Activated T-cell treated with anti-CD3 and anti-CD28 coated beads for 24 hours (primary cell): ENCODE results near the gene CD24.

Experiments used
- DNase-seq: peaks from one replicate; pipeline ENCODE4 v3.0.0-alpha.2; 2020; ENCODE audit warnings: low read depth

Gene CD24

DNA sequence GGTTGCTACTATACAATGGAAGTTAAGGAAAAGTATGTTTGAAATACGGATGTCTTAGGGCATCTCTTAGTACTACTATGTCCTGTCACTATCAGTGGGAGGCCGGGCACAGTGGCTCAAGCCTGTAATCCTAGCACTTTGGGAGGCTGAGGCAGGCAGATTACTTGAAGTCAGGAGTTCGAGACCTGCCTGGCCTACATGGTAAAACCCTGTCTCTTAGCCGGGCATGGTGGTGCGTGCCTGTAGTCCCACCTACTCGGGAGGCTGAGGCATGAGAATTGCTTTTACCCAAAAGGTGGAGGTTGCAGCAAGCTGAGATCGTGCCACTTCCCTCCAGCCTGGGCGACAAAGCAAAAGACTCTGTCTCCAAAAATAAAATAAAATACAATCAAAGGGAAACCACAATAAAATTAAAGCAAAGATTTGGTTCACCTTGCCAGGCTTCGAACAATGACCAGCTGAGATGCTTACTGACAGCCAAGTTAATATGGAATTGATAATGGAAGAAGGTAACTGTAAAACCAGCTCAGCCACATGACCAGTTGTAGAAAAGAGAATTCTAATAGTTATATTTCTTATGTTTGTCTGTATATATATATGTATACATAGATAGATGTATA, 6.5 kb downstream of the CD24 start:
- no peak for DNase-seq

- DNase-seq: no peak
Measured at GRCh38 chr6:106966671-106967640, 7.6 kb downstream of the CD24 start.

DNA sequence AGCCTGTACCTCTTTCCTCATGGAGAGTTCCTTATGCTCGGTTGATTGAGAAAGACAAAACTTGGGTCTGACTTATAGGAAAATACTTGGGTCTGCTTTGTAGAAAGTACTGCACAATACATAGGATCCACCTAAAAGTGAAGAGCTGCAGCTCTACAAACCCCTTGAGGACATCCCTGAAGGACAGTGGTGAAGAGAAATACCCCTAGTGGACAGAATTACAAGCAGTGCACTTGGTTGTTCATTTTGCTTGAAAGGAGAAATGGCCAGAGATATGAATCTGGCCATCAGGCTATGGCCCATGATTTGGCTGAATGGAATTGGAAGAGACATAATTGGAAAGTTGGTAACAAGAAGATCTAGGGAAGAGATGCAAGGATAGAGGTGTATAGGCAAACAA, 8.3 kb downstream of the CD24 start:
- DNase-seq: no peak

DNA sequence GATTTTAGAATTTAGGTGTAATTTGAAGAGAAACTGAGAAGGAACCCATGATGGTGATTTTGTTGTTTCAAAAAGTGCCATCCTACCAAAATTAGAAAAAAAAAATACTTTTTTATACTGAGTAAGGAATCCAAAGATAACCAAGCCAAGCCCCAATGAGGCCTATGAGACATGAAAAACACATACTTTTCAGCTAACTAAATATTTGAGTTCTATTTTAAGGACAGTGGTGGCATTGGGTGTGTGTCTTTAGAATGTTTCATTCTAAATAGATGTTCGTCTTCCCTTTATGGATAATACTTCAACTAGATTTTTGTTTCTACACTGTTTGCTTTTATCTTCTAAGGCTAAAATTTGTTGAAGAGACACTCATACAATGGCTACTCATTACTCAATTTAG, 9.6 kb downstream of the CD24 start:
- no peak for DNase-seq

DNA sequence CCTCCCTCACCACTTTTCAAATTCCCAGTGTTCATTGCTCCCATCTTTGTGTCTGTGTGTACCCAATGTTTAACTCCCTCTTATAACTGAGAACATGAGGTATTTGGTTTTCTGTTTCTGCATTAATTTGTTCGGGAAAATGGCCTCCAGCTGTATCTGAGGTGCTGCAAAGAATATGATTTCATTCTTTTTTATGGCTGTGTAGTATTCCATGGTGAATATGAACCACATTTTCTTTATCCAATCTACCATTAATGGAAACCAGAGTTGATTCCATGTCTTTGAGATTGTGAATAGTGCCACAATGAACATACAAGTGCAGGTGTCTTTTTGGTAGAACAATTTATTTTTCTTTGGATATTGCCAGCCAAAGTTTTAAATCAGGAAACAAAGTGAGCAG, 10.4 kb downstream of the CD24 start:
- no peak for DNase-seq

- no peak for DNase-seq
Measured at GRCh38 chr6:106963544-106963943, 11.0 kb downstream of the CD24 start.

DNA sequence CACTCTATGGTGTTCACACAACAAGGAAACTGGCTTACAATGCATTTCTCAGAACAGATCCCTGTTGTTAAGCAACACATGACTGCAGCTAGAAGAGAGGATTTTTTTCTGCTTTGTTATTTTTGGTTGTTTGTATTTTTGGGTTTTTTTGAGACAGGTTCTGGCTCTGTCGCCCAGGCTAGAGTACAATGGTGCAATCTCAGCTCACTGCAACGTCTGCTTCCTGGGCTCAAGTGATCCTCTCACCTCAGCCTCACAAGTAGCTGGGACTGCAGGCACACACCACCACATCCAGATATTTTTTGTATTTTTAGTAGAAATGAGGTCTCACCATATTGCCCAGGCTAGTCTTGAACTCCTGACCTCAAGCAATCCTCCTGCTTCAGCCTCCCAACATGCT, 12.7 kb downstream of the CD24 start:
- no peak for DNase-seq

DNA sequence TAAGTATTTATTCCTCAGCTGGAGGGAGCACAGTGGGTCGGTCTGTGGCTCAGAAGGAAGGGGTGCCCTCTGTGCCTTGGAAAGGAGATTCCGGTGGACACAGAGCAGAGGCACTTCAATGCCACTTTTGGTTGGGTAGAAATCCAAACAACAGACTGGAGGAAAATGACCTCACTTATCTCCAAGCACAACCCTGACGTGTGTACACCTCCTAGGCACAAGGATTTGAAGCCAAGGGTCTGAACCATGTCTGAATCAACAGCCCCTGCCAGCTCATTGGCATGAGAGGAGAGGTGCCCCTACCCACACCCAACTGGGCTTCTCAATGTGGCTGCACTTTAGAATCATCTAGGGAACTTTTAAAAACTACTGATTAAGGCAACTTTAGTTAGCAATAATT, 13.4 kb downstream of the CD24 start:
- no peak for DNase-seq

- DNase-seq: no peak
Measured at GRCh38 chr6:106959985-106960384, 14.5 kb downstream of the CD24 start.

- no peak for DNase-seq
Measured at GRCh38 chr6:106939848-106940247, 34.7 kb downstream of the CD24 start.

DNA sequence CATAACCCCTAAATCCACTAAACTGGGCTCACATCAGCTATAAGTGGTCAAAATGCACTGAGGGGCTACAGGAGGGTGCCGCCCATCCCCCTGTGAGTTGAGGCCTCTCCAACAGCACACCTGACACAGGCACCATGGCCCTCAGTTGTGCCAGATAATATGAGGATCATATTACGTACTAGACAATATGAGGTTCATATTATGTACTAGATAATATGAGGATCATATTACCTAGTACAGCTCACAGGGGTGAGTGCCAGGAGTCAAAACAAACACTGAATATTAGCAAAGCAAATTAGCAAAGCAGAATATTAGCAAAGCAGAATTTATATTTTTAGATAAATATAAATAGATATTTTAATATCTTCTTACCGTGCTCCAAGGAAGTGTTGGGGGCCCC, 35.3 kb downstream of the CD24 start:
- DNase-seq: no peak

GRCh38 chr6:106927531-106928398, 46.8 kb downstream of the CD24 start:
- DNase-seq: no peak

GRCh38 chr6:106925948-106926347, 48.6 kb downstream of the CD24 start:
- no peak for DNase-seq

DNA sequence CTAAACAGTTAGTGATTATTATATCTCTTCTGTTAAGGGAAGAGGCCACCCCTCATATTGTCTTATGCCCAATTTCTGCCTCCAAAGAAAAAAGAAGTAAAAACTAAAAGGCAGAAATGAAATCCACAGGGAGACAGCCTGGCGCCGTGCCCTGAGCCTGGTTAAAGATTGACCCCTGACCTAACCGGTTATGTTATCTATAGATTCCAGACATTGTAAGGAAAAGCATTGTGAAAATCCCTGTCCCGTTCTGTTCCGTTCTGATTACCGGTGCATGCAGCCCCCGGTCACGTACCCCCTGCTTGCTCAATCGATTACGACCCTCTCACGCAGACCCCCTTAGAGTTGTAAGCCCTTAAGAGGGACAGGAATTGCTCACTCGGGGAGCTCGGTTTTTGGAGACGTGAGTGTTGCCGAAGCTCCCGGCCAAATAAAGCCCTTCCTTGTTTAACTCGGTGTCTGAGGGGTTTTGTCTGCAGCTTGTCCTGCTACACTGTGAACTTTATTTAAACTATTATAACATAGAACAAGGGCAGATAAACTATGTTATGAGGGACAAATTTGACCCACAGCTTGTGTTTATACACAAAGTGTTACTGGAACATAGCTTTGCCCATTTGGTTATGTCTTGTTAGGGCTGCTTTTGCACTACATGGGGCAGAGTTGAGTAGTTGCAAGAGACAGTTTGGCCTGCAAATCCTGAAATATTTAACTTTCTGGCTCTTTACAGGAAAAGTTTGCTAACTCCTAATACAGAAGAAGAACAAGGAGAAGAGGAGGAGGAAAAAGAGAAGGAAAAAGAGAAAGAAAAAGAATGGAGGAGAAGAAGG, 49.6 kb downstream of the CD24 start:
- DNase-seq: no peak

- no peak for DNase-seq
Measured at GRCh38 chr6:106922626-106923025, 51.9 kb downstream of the CD24 start.
